GM12891 (cell line): ENCODE data around the gene ZSWIM5.

Experiments
- POLR2A ChIP-seq: IDR thresholded peaks from 2 replicates; pipeline ENCODE4 v1.6.1; 2011; ENCODE audit warnings: low read depth, low read length, control low read depth
- POLR2AphosphoS5 ChIP-seq: IDR thresholded peaks from 2 replicates; pipeline ENCODE4 v1.6.1; 2011; ENCODE audit warnings: low read depth, low read length, control low read depth
- TAF1 ChIP-seq: IDR thresholded peaks from 2 replicates; pipeline ENCODE4 v1.6.1; 2011; ENCODE audit warnings: low read depth, low read length, control low read depth

DNA sequence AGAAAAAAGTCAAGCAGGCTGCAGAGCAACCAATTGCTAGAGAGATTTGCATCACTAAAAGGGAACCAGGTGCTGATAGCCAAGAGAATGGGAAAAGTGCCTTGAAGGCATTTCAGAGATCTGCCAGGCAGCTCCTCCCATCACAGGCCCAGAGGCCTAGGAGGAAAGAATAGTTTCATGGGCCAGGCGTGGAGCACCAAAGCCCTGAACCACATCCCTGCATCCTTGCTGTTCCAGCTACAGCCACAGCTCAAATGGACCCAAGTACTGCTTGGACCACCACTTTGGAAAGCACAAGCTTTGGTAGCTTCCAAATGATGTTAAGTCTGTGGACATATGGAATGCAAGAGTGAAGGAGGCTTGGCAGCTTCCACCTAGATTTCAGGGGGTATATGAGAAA lies 29.7 kb upstream of the ZSWIM5 start:
- TF ChIP-seq POLR2AphosphoS5 (no peak), TAF1 (no peak), POLR2A (no peak)
